IMR-90 (cell line): ENCODE measurements around the gene STAU1.

Experiments
- CEBPB ChIP-seq: IDR thresholded peaks from 2 replicates; pipeline ENCODE4 v1.6.1; 2012; ENCODE audit warnings: low read depth, low read length, improper control_type of control experiment
- CHD1 ChIP-seq: IDR thresholded peaks from 2 replicates; pipeline ENCODE4 v1.6.1; 2012; ENCODE audit warnings: low read depth, low read length, improper control_type of control experiment
- CTCF ChIP-seq: conservative IDR thresholded peaks from 2 replicates; pipeline ENCODE4 v1.5.1; 2012; ENCODE audit warnings: mild to moderate bottlenecking, low read depth, low read length, improper control_type of control experiment
- ELK1 ChIP-seq: fragments of 150-350 bp; IDR thresholded peaks from 2 replicates; pipeline ENCODE4 v1.6.1; 2016; ENCODE audit warnings: low read depth, mild to moderate bottlenecking, low read length, moderate library complexity, borderline replicate concordance
- MAZ ChIP-seq: IDR thresholded peaks from 2 replicates; pipeline ENCODE4 v1.6.1; 2012; ENCODE audit warnings: low read depth, mild to moderate bottlenecking, low read length, improper control_type of control experiment, moderate library complexity, borderline replicate concordance
- MXI1 ChIP-seq: IDR thresholded peaks from 2 replicates; pipeline ENCODE4 v1.6.1; 2012; ENCODE audit warnings: low read depth, mild to moderate bottlenecking, low read length, moderate library complexity, borderline replicate concordance
- NFE2L2 ChIP-seq: fragments of 150-350 bp; IDR thresholded peaks from 2 replicates; pipeline ENCODE4 v1.6.1; 2016; ENCODE audit warnings: low read depth, mild to moderate bottlenecking, low read length
- POLR2A ChIP-seq: IDR thresholded peaks from 2 replicates; pipeline ENCODE4 v1.6.1; 2012; ENCODE audit warnings: mild to moderate bottlenecking, low read depth, low read length
- RAD21 ChIP-seq: IDR thresholded peaks from 2 replicates; pipeline ENCODE4 v1.6.1; 2012; ENCODE audit warnings: low read length, improper control_type of control experiment
- USF2 ChIP-seq: fragments of 150-350 bp; IDR thresholded peaks from 2 replicates; pipeline ENCODE4 v1.6.1; 2017; ENCODE audit warnings: mild to moderate bottlenecking, antibody characterized with exemption, low read length, low read depth

GRCh38 chr20:49157146-49157545 is 31.0 kb downstream of the STAU1 start:
- no peak for TF ChIP-seq CTCF
- no peak for TF ChIP-seq CEBPB
- TF ChIP-seq USF2, result no peak
- no peak for TF ChIP-seq POLR2A
- TF ChIP-seq MAZ, result no peak
- TF ChIP-seq NFE2L2, result no peak
- no peak for TF ChIP-seq ELK1
- TF ChIP-seq MXI1, result no peak
- no peak for TF ChIP-seq RAD21
- TF ChIP-seq CHD1, result no peak
